Kidney (tissue), 14 donors: Measurements from ENCODE around the gene NOVA1. TPM values are rescaled to one million over a fixed set of nuclear protein-coding genes. Genes with fewer than 3 reads are reported as not detected.
A peak's percentile ranks its signal among the peaks of the same experiment; 100 is the strongest.

ENCODE experiments used
- DNase-seq, 5 donors: peaks; one replicate each; pipeline ENCODE4 v3.0.0-alpha.2; 2013 to 2020
- FAIRE-seq: peaks from 2 replicates; lab custom pipeline; 2012; peaks lifted over from hg19 to GRCh38; lab: Jason Lieb, UNC
- H3K27ac ChIP-seq, 2 donors: one replicate each; pipeline ENCODE4 v1.7.0; 2013; ENCODE audit warnings: low read depth in 2 of 2, low read length in 2 of 2, inconsistent platforms in 1 of 2
- H3K27me3 ChIP-seq: one replicate; pipeline ENCODE4 v1.7.1; 2013; ENCODE audit warnings: low read length, inconsistent platforms; ENCODE audit not compliant: control insufficient read depth, insufficient read depth
- H3K36me3 ChIP-seq, 3 donors: one replicate each; pipeline versions ENCODE4 v1.7.0 to v1.7.1; 2013; ENCODE audit warnings: low read length in 3 of 3, control low read depth in 1 of 3, inconsistent platforms in 1 of 3; ENCODE audit not compliant: insufficient read depth in 3 of 3, control insufficient read depth in 2 of 3
- H3K4me1 ChIP-seq, 3 donors: one replicate each; pipeline versions ENCODE4 v1.7.0 to v1.7.1; 2013; ENCODE audit warnings: low read length in 3 of 3, inconsistent platforms in 1 of 3, low read depth in 1 of 3; ENCODE audit not compliant: control insufficient read depth in 2 of 3, insufficient read depth in 2 of 3
- H3K4me3 ChIP-seq, 3 donors: one replicate each; pipeline versions ENCODE4 v1.7.0 to v1.8.1; 2013; ENCODE audit warnings: low read length in 3 of 3, control low read depth in 1 of 3, inconsistent platforms in 1 of 3
- H3K9ac ChIP-seq, 3 donors: one replicate each; pipeline versions ENCODE4 v1.7.0 to v1.7.1; 2013; ENCODE audit warnings: low read length in 3 of 3, control low read depth in 1 of 3, inconsistent platforms in 1 of 3
- H3K9me3 ChIP-seq, 3 donors: one replicate each; pipeline versions ENCODE4 v1.7.0 to v1.7.1; 2013; ENCODE audit warnings: low read length in 3 of 3, control low read depth in 1 of 3, inconsistent platforms in 1 of 3; ENCODE audit not compliant: control insufficient read depth in 2 of 3, insufficient read depth in 1 of 3
- CTCF ChIP-seq: IDR thresholded peaks from 3 replicates; pipeline ENCODE4 v1.5.1; 2012; ENCODE audit warnings: mild to moderate bottlenecking, moderate library complexity, borderline replicate concordance; ENCODE audit not compliant: insufficient read depth; ENCODE audit errors: extremely low read depth
- intact Hi-C: fragments of 100-400 bp; cut with DNase I; formaldehyde crosslinking; loops from one replicate; pipeline ENCODE4 v1.11.1; 2022
- polyA plus RNA-seq: library from polyadenylated mRNA; stranded (reverse); fragments of 350-450 nt; fragmentation: Illumina TruSeq; extraction: RNeasy Lipid Tissue Mini Kit (QIAGEN cat#74804); gene quantifications from one replicate; pipeline ENCODE4 v1.2.3, GENCODE V29; 2014; ENCODE audit warnings: low read depth, low replicate concordance; ENCODE audit not compliant: insufficient read depth
- total RNA-seq: library from RNA; stranded (reverse); fragmentation: NEBNext Ultra II Directional; extraction: Animal tissue kit (Norgen Biotek cat#: 25700); gene quantifications from one replicate; pipeline ENCODE4 v1.2.1, GENCODE V29; 2021
- donor health status: control.
- donor health status: control.
- donor health status: control.
- donor health status: control.
- donor health status: control.
- donor health status: DM: yes; HTN: yes; CAD: no.
- donor health status: Normal renal cell carcinoma (clear cell type).

The NOVA1 gene
- total and polyA plus RNA-seq, 2 donors from 2014 or later: 10.2 to 15.0 TPM

GRCh38 chr14:26401179-26401968, 196.5 kb downstream of the NOVA1 start:
- DNase-seq (no peak), FAIRE-seq (no peak)
- Histone ChIP-seq H3K9me3 (no peaks in the 10 kb centered on the region), H3K4me3 (peak overlapping the region in 2 of 3 donors; percentile 35 to 47), H3K36me3 (no peaks in the 10 kb centered on the region), H3K27me3 (no peaks in the 10 kb centered on the region), H3K4me1 (no peaks in the 10 kb centered on the region), H3K27ac (no peak overlapping the region), H3K9ac (no peak overlapping the region)
- intact Hi-C loops: no loop called here
- TF ChIP-seq CTCF: no peak

GRCh38 chr14:26400373-26400772, 197.5 kb downstream of the NOVA1 start:
- no peak overlapping the region for H3K9ac ChIP-seq
- no peak for DNase-seq
- FAIRE-seq: no peak

GRCh38 chr14:26398616-26399015, 199.2 kb downstream of the NOVA1 start:
- Histone ChIP-seq H3K9me3 (no peaks in the 10 kb centered on the region), H3K27me3 (no peaks in the 10 kb centered on the region), H3K4me1 (peaks cover 0 to 4% (median 3%) of the 10 kb centered on the region in 3 donors), H3K27ac (no peak overlapping the region), H3K36me3 (no peaks in the 10 kb centered on the region), H3K9ac (no peak overlapping the region), H3K4me3 (no peak overlapping the region)
- no peak for TF ChIP-seq CTCF
- no peak for DNase-seq
- FAIRE-seq: no peak
- intact Hi-C loops: no loop called here

More at GRCh38 chr14:26400373-26400772, 197.5 kb downstream of the NOVA1 start:
- intact Hi-C loops: no loop called here
- H3K27ac ChIP-seq: no peak overlapping the region
- H3K27me3 ChIP-seq: no peaks in the 10 kb centered on the region
- H3K4me1 ChIP-seq: no peaks in the 10 kb centered on the region
- H3K9me3 ChIP-seq: no peaks in the 10 kb centered on the region
- H3K36me3 ChIP-seq: no peaks in the 10 kb centered on the region
- TF ChIP-seq CTCF: no peak
- H3K4me3 ChIP-seq: no peak overlapping the region
